ENCODE measurements around the gene SNRNP25. TPM values are rescaled to one million over a fixed set of nuclear protein-coding genes. Genes with fewer than 3 reads are reported as not detected.

SNRNP25 gene
- total and polyA plus RNA-seq, 2 donors (not counting 3 experiments of a cell fraction or from before 2014, with no cell fraction given), result 41.8 to 49.6 TPM

GRCh38 chr16:60929-61878 is 7.6 kb downstream of the SNRNP25 start:
- H3K9me3 ChIP-seq (replicated peaks; ENCODE audit: control insufficient read depth, insufficient read depth, low read length), result no peaks in the 10 kb centered on the region
- POLR2A ChIA-PET, result no interaction called here
- no peak overlapping the region for H2AFZ ChIP-seq (ENCODE audit: low read depth, low read length)
- H3K79me2 ChIP-seq (ENCODE audit: control insufficient read depth, insufficient read depth, low read length), result no peaks in the 10 kb centered on the region
- H3K4me3 ChIP-seq (replicated peaks in 1 of 3; ENCODE audit: insufficient read depth in 1 of 3, low read depth in 1 of 3, low read length in 3 of 3), result no peak overlapping the region
- CTCF ChIA-PET, result interaction anchor here (1.4 to 18.5 kb wide), 3 partner anchors 29 to 46 kb away, joined by 4 to 790 read pairs (median 10); no protein-coding TSS in a partner anchor
- intact Hi-C loops (cut with micrococcal nuclease), result no loop called here
- H3K9ac ChIP-seq (replicated peaks; ENCODE audit: extremely low read depth, insufficient read depth, low read length), result no peak overlapping the region
- no peaks in the 10 kb centered on the region for H3K27me3 ChIP-seq (ENCODE audit: control insufficient read depth in 2 of 2, insufficient read depth in 2 of 2, low read length in 2 of 2)
- H3K4me2 ChIP-seq (ENCODE audit: insufficient read depth, low read length), result no peak overlapping the region
- dilution Hi-C loops (cut with MboI; ENCODE audit: extremely low pct_ligation_motif_present, low sequenced_read_pairs), result no loop called here
- H3K4me1 ChIP-seq (ENCODE audit: control insufficient read depth, extremely low read depth, insufficient read depth, low read length), result no peaks in the 10 kb centered on the region
- no peaks in the 10 kb centered on the region for H3K9me1 ChIP-seq (replicated peaks; ENCODE audit: control insufficient read depth, extremely low read depth, insufficient read depth, low read length)
- peaks cover 0 to 73% of the 10 kb centered on the region in 2 experiments for H3K36me3 ChIP-seq (ENCODE audit: control insufficient read depth in 2 of 2, extremely low read depth in 1 of 2, insufficient read depth in 2 of 2, low read length in 2 of 2)
- DNase-seq (ENCODE audit: low read depth, low spot score), result no peak
- FAIRE-seq, result no peak
- no peaks in the 10 kb centered on the region for H4K20me1 ChIP-seq (replicated peaks; ENCODE audit: control insufficient read depth, extremely low read depth, insufficient read depth, low read length)
- no peak overlapping the region for H3K27ac ChIP-seq (ENCODE audit: insufficient read depth, low read depth, low read length)
- no TSS peak for BruUV-seq (replicated peaks)
- TF ChIP-seq POLR2A (IDR thresholded peaks at IDR 0.05; ENCODE audit: low read depth, low read length) (no peak), POLR2AphosphoS5 (IDR thresholded peaks at IDR 0.05; ENCODE audit: insufficient read depth, low read depth, low read length) (no peak), CTCF (IDR thresholded peaks at IDR 0.05; ENCODE audit: extremely low read depth in 1 of 2, insufficient read depth in 1 of 2, low read depth in 1 of 2, low read length in 2 of 2) (no peak), JUN (IDR thresholded peaks at IDR 0.05; ENCODE audit: borderline replicate concordance, insufficient read depth, insufficient read length, low read depth) (no peak), MYC (IDR thresholded peaks at IDR 0.05; ENCODE audit: low read depth, low read length) (no peak), GATA2 (IDR thresholded peaks at IDR 0.05; ENCODE audit: insufficient read depth, insufficient read length, low read depth, low read length) (no peak), EZH2 (IDR thresholded peaks at IDR 0.05; ENCODE audit: borderline replicate concordance, low read depth, low read length, severe bottlenecking) (no peak), FOS (IDR thresholded peaks at IDR 0.05; ENCODE audit: borderline replicate concordance, insufficient read depth, low read length) (no peak), MAX (IDR thresholded peaks at IDR 0.05; ENCODE audit: insufficient read depth, insufficient read length) (no peak)
